Uterus (tissue), 4 donors: ENCODE data around the gene VAT1. TPM values are rescaled to one million over a fixed set of nuclear protein-coding genes. Genes with fewer than 3 reads are reported as not detected.

Experiments used
- DNase-seq, 2 donors: peaks; one replicate each; pipeline ENCODE4 v3.0.0-alpha.2; 2019 to 2020
- H3K27ac ChIP-seq, 2 donors: fragments of 200-600 bp; sonication (generic); 1 replicate in 1 of 2; 2 replicates in 1 of 2; pipeline ENCODE4 v1.5.1; 2016 to 2018
- H3K27me3 ChIP-seq, 2 donors: fragments of 200-600 bp; sonication (generic); one replicate each; pipeline ENCODE4 v1.5.1; 2018 to 2019; ENCODE audit warnings: control low read depth in 1 of 2
- H3K36me3 ChIP-seq, 2 donors: fragments of 200-600 bp; sonication (generic); one replicate each; pipeline ENCODE4 v1.5.1; 2019; ENCODE audit warnings: control low read depth in 1 of 2
- H3K4me1 ChIP-seq, 2 donors: fragments of 200-600 bp; sonication (generic); one replicate each; pipeline ENCODE4 v1.5.1; 2018 to 2019; ENCODE audit warnings: control low read depth in 1 of 2
- H3K4me3 ChIP-seq, 2 donors: fragments of 200-600 bp; sonication (generic); 1 replicate in 1 of 2; 2 replicates in 1 of 2; pipeline ENCODE4 v1.5.1; 2018 to 2019; ENCODE audit warnings: mild to moderate bottlenecking in 1 of 2
- H3K9me3 ChIP-seq, 2 donors: fragments of 200-600 bp; sonication (generic); one replicate each; pipeline ENCODE4 v1.5.1; 2019; ENCODE audit warnings: control low read depth in 1 of 2
- POLR2A ChIP-seq, 2 donors: fragments of 450-650 bp; IDR thresholded peaks; one replicate each; pipeline ENCODE4 v1.6.1; 2016; ENCODE audit warnings: antibody characterized with exemption in 2 of 2, mild to moderate bottlenecking in 1 of 2, moderate library complexity in 1 of 2
- intact Hi-C: fragments of 100-400 bp; cut with DNase I; formaldehyde crosslinking; loops from one replicate; pipeline ENCODE4 v1.15.1; 2023; ENCODE audit warnings: low total_unique reads
- total RNA-seq, 4 donors: library from RNA; depleted of rRNA in 3 of 4; stranded (reverse); fragments of >200 nt in 3 of 4; gene quantifications; one replicate each; pipeline versions ENCODE4 v1.1.0 to v1.2.4, GENCODE V29; 2014 to 2023
- TF ChIP-seq, protein P1 (sequence below), 4 experiments: fragments of 200-600 bp in 2 of 4; fragments of 450-650 bp in 2 of 4; sonication (generic) in 2 of 4; IDR thresholded peaks; one replicate each; pipeline ENCODE4 v1.5.1; 2016 to 2019; ENCODE audit warnings: antibody characterized with exemption in 4 of 4, mild to moderate bottlenecking in 2 of 4, moderate library complexity in 1 of 4
- donor health status: DM: yes; HTN: yes; CAD: no.

The VAT1 gene
- total RNA-seq, 4 donors from 2014 or later = 59.5 to 187 (median 152) TPM

- H3K36me3 ChIP-seq = no peaks in the 10 kb centered on the region
- no peaks in the 10 kb centered on the region for H3K9me3 ChIP-seq
- DNase-seq = no peak
- intact Hi-C loops = no loop called here
- no peaks in the 10 kb centered on the region for H3K4me1 ChIP-seq
- H3K27ac ChIP-seq = peak overlapping the region in 1 of 2 donors; percentile 32
- no peaks in the 10 kb centered on the region for H3K27me3 ChIP-seq
- H3K4me3 ChIP-seq = no peak overlapping the region
- TF ChIP-seq POLR2A (IDR thresholded peaks at IDR 0.05) = no peak
- TF ChIP-seq, protein P1, sequence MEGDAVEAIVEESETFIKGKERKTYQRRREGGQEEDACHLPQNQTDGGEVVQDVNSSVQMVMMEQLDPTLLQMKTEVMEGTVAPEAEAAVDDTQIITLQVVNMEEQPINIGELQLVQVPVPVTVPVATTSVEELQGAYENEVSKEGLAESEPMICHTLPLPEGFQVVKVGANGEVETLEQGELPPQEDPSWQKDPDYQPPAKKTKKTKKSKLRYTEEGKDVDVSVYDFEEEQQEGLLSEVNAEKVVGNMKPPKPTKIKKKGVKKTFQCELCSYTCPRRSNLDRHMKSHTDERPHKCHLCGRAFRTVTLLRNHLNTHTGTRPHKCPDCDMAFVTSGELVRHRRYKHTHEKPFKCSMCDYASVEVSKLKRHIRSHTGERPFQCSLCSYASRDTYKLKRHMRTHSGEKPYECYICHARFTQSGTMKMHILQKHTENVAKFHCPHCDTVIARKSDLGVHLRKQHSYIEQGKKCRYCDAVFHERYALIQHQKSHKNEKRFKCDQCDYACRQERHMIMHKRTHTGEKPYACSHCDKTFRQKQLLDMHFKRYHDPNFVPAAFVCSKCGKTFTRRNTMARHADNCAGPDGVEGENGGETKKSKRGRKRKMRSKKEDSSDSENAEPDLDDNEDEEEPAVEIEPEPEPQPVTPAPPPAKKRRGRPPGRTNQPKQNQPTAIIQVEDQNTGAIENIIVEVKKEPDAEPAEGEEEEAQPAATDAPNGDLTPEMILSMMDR (IDR thresholded peaks at IDR 0.05) = no peak
Measured at GRCh38 chr17:42989726-42990652, 32.2 kb downstream of the VAT1 start.

DNA sequence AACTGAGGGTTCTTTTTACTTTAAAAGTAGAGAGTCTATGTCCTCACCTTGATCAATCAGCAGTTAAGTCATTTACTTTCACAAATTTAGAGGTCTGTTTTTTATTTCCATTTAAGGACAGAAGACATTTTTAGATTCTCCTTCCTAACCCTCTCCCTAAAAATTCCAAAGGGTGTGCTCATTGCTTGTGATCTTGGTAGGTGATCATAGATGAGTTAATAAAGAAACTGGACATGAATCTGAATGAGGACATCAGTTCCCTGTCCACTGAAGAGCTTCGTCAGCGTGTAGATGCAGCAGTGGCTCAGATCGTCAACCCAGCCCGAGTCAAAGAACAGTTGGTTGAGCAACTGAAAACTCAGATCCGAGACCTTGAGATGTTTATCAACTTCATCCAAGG is 33.0 kb downstream of the VAT1 start:
- H3K4me1 ChIP-seq = no peaks in the 10 kb centered on the region
- peak overlapping the region in 1 of 2 donors; percentile 32 for H3K27ac ChIP-seq
- H3K9me3 ChIP-seq = no peaks in the 10 kb centered on the region
- DNase-seq = no peak
- no peaks in the 10 kb centered on the region for H3K36me3 ChIP-seq
- TF ChIP-seq, protein P1 (IDR thresholded peaks at IDR 0.05) = no peak
- no peak for TF ChIP-seq POLR2A (IDR thresholded peaks at IDR 0.05)
- intact Hi-C loops = no loop called here
- no peaks in the 10 kb centered on the region for H3K27me3 ChIP-seq
- H3K4me3 ChIP-seq = no peak overlapping the region

- Histone ChIP-seq H3K36me3 (no peaks in the 10 kb centered on the region), H3K27ac (no peak overlapping the region), H3K9me3 (no peaks in the 10 kb centered on the region), H3K27me3 (no peaks in the 10 kb centered on the region), H3K4me3 (no peak overlapping the region), H3K4me1 (no peaks in the 10 kb centered on the region)
- TF ChIP-seq, protein P1 (IDR thresholded peaks at IDR 0.05) = no peak
- TF ChIP-seq POLR2A (IDR thresholded peaks at IDR 0.05) = no peak
- DNase-seq = no peak
- intact Hi-C loops = no loop called here
Measured at GRCh38 chr17:42985225-42985624, 37.0 kb downstream of the VAT1 start.

DNA sequence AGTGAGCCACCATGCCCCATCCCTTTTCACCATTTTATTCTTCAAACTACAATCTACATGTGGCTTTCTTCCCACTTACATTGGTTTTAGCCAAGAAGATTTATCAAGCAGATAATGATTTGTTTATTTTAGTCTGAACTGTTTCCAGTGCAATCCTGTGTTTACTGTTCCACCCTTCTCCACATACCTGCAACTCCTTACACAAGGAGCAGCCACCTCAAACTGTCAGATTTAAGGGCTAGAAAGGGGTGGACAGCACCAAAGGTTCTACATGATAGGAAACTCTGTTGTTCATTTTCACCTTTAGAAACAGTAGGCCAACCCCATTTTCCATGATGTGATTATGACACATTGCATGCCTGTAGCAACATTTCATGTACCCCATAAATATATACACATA is 39.9 kb downstream of the VAT1 start:
- no peak overlapping the region for H3K27ac ChIP-seq
- H3K4me3 ChIP-seq = no peak overlapping the region
- no peaks in the 10 kb centered on the region for H3K9me3 ChIP-seq
- H3K4me1 ChIP-seq = no peaks in the 10 kb centered on the region
- TF ChIP-seq POLR2A (IDR thresholded peaks at IDR 0.05) = no peak
- TF ChIP-seq, protein P1 (IDR thresholded peaks at IDR 0.05) = no peak
- no peaks in the 10 kb centered on the region for H3K36me3 ChIP-seq
- no peaks in the 10 kb centered on the region for H3K27me3 ChIP-seq
- intact Hi-C loops = no loop called here
- no peak for DNase-seq

DNA sequence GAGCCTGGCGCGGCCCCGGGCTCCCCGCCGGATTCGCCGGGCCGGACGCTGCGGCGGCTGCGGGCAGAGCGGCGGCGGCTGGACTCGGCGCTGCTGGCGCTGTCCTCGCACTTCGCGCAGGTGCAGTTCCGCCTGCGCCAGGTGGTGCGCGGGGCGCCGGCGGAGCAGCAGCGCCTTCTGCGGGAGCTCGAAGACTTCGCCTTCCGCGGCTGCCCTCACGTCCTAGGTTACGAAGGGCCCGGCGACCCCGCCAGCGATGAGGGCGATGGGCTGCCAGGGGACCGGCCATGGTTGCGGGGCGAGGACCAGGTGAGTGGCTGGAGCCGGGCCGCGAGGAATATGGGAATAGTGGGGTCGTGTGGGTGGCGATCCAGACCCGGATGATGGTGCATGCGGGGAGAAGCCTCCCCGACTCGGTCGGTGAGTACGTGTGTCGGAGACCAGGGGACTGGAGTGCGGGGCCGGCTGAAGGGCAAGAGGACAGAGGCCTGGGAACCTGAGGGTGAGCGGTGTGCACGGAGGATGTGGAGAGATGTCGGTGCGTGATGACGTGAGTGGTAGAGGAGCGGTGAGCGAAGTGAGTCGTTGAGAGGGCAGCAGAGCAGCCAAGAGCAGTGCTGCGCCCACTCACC is 41.3 kb downstream of the VAT1 start:
- peak in 1 of 2 donors; percentile 36 for DNase-seq
- TF ChIP-seq POLR2A (IDR thresholded peaks at IDR 0.05) = no peak
- TF ChIP-seq, protein P1 (IDR thresholded peaks at IDR 0.05) = no peak
- no peaks in the 10 kb centered on the region for H3K9me3 ChIP-seq
- no peaks in the 10 kb centered on the region for H3K36me3 ChIP-seq
- intact Hi-C loops = no loop called here
- peak overlapping the region; percentile 54 to 87 for H3K4me3 ChIP-seq
- no peaks in the 10 kb centered on the region for H3K4me1 ChIP-seq
- H3K27me3 ChIP-seq = no peaks in the 10 kb centered on the region
- peak overlapping the region; percentile 58 to 74 for H3K27ac ChIP-seq
